Upper lobe of left lung (tissue), 6 donors: ENCODE data around the gene NADK2. TPM values are rescaled to one million over a fixed set of nuclear protein-coding genes. Genes with fewer than 3 reads are reported as not detected.

ENCODE experiments used
- ATAC-seq, 2 donors: fragments of 200-7000 bp; cut with Tn5 transposase; one replicate each; pipeline ENCODE4 v1.9.1; 2022; ENCODE audit warnings: mild to moderate bottlenecking in 2 of 2, moderate library complexity in 2 of 2; ENCODE audit not compliant: low FRiP score in 2 of 2
- DNase-seq, 2 donors: peaks; one replicate each; pipeline ENCODE4 v3.0.0-alpha.2; 2019 to 2020
- H3K27ac ChIP-seq, 4 donors: fragments of 200-600 bp; sonication (generic); one replicate each; pipeline ENCODE4 v1.5.1; 2016 to 2019
- H3K27me3 ChIP-seq, 4 donors: fragments of 200-600 bp; sonication (generic); one replicate each; pipeline ENCODE4 v1.5.1; 2017 to 2019
- H3K36me3 ChIP-seq, 4 donors: fragments of 200-600 bp; sonication (generic); one replicate each; pipeline ENCODE4 v1.5.1; 2016 to 2019
- H3K4me1 ChIP-seq, 4 donors: fragments of 200-600 bp; sonication (generic); one replicate each; pipeline ENCODE4 v1.5.1; 2018 to 2019
- H3K4me3 ChIP-seq, 4 donors: fragments of 200-600 bp; sonication (generic); one replicate each; pipeline ENCODE4 v1.5.1; 2017 to 2019; ENCODE audit warnings: mild to moderate bottlenecking in 2 of 4, moderate library complexity in 1 of 4
- H3K9me3 ChIP-seq, 4 donors: fragments of 200-600 bp; sonication (generic); one replicate each; pipeline ENCODE4 v1.5.1; 2018 to 2019
- CTCF ChIP-seq, 6 experiments: fragments of 450-650 bp in 4 of 6; fragments of 200-600 bp in 2 of 6; sonication (generic) in 2 of 6; IDR thresholded peaks; one replicate each; pipeline ENCODE4 v1.5.1; 2016 to 2019; ENCODE audit warnings: antibody characterized with exemption in 6 of 6
- EP300 ChIP-seq, 4 donors: sonication (generic); formaldehyde crosslinking; IDR thresholded peaks; one replicate each; pipeline ENCODE4 v1.5.1; 2017; ENCODE audit warnings: antibody characterized with exemption in 4 of 4, control low read depth in 2 of 4
- POLR2A ChIP-seq, 4 donors: fragments of 450-650 bp; IDR thresholded peaks; one replicate each; pipeline ENCODE4 v1.5.1; 2016 to 2017; ENCODE audit warnings: antibody characterized with exemption in 4 of 4, mild to moderate bottlenecking in 2 of 4
- POLR2AphosphoS5 ChIP-seq, 2 donors: sonication (generic); formaldehyde crosslinking; IDR thresholded peaks; one replicate each; pipeline ENCODE4 v1.5.1; 2017; ENCODE audit warnings: antibody characterized with exemption in 2 of 2
- WGBS, 2 donors: methylation state at CpG; one replicate each; pipeline ENCODE4 v1.1.5; 2017 to 2018; 5-methylcytosine and 5-hydroxymethylcytosine counted together
- total RNA-seq, 6 donors: library from RNA; depleted of rRNA in 4 of 6; stranded (reverse); fragments of >200 nt in 4 of 6; gene quantifications; one replicate each; pipeline versions ENCODE4 v1.1.0 to v1.2.1, GENCODE V29; 2016 to 2021
- donor health status: DM: no; HTN: no; CAD: no; lungs with moderate emphysema.
- donor health status: DM: no; HTN: yes; CAD: no; lungs with severe emphysema.

The NADK2 gene
- total RNA-seq, 6 donors from 2014 or later = 12.6 to 39.6 (median 19.9) TPM

- Histone ChIP-seq H3K27ac (no peak overlapping the region), H3K4me1 (peaks cover 0 to 3% (median 0%) of the 10 kb centered on the region in 4 donors), H3K36me3 (peaks cover 2 to 84% (median 28%) of the 10 kb centered on the region in 4 donors), H3K4me3 (no peak overlapping the region), H3K27me3 (no peaks in the 10 kb centered on the region), H3K9me3 (no peaks in the 10 kb centered on the region)
- no peak for TF ChIP-seq CTCF (IDR thresholded peaks at IDR 0.05)
- no peak for TF ChIP-seq POLR2AphosphoS5 (IDR thresholded peaks at IDR 0.05)
- TF ChIP-seq POLR2A (IDR thresholded peaks at IDR 0.05) = no peak
- no peak for TF ChIP-seq EP300 (IDR thresholded peaks at IDR 0.05)
- 94% methylated on average over 4 of the region's 4 CpGs for WGBS, 2 donors
- DNase-seq (no peak), ATAC-seq (no peak)
These were observed 80.4 kb downstream of the NADK2 start for GRCh38 chr5:36161361-36161760.

DNA sequence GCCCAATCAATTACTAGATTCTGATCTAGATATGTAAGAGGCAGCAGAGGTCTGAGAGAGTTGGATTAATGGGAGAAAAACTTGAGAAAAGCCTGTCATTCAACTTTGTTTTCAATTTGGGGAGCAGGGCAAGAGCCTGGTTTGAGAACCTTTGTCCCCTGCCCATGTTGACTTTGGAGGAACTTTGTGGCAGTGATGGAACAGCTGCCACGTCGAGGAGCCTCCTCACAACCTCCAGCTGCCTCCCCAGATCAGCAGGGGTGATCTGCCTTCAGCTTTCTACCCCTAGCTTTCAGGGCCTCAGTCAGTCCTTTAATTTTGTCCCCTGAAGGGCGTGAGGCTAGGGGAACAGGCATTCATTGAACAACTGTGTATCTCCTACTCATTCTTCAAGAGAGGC lies 81.1 kb downstream of the NADK2 start:
- Histone ChIP-seq H3K9me3 (no peaks in the 10 kb centered on the region), H3K36me3 (peaks cover 2 to 76% (median 28%) of the 10 kb centered on the region in 4 donors), H3K4me3 (no peak overlapping the region), H3K4me1 (peaks cover 0 to 10% (median 0%) of the 10 kb centered on the region in 4 donors), H3K27ac (no peak overlapping the region), H3K27me3 (no peaks in the 10 kb centered on the region)
- ATAC-seq (no peak), DNase-seq (no peak)
- WGBS, 2 donors = 89 to 90% methylated on average over 3 of the region's 3 CpGs
- no peak for TF ChIP-seq POLR2AphosphoS5 (IDR thresholded peaks at IDR 0.05)
- no peak for TF ChIP-seq POLR2A (IDR thresholded peaks at IDR 0.05)
- TF ChIP-seq EP300 (IDR thresholded peaks at IDR 0.05) = no peak
- no peak for TF ChIP-seq CTCF (IDR thresholded peaks at IDR 0.05)

- Histone ChIP-seq H3K4me1 (peaks cover 7 to 25% (median 8%) of the 10 kb centered on the region in 4 donors), H3K27me3 (no peaks in the 10 kb centered on the region), H3K4me3 (no peak overlapping the region), H3K36me3 (peaks cover 0 to 69% (median 19%) of the 10 kb centered on the region in 4 donors), H3K9me3 (no peaks in the 10 kb centered on the region), H3K27ac (no peak overlapping the region)
- TF ChIP-seq POLR2AphosphoS5 (IDR thresholded peaks at IDR 0.05) (no peak), CTCF (IDR thresholded peaks at IDR 0.05) (no peak), POLR2A (IDR thresholded peaks at IDR 0.05) (no peak), EP300 (IDR thresholded peaks at IDR 0.05) (no peak)
- ATAC-seq (no peak), DNase-seq (no peak)
- WGBS, 2 donors = 63 to 68% methylated on average over 2 of the region's 2 CpGs
These were observed 83.6 kb downstream of the NADK2 start for GRCh38 chr5:36158144-36158543.

DNA sequence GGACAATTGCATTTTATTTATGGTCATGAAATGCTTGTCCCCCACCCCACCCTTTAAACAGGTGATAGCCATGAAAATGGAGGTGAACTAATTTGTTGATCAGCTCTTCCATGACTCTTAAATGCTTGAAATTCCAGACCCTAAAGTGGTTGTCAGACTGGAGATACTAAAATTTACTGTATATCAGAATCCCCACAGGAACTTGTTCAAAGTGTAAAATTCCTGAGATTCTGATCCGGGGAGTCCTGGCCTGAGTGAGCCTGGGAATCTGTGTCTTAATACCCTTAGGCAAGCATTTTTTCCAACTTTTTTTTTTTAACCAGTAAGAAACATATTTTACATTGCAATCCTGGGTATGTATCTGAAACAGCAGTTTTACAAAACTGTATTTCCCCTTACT lies 85.1 kb downstream of the NADK2 start:
- no peaks in the 10 kb centered on the region for H3K9me3 ChIP-seq
- TF ChIP-seq POLR2AphosphoS5 (IDR thresholded peaks at IDR 0.05) = no peak

GRCh38 chr5:36156121-36156601 lies 85.6 kb downstream of the NADK2 start:
- Histone ChIP-seq H3K36me3 (peaks cover 0 to 49% (median 10%) of the 10 kb centered on the region in 4 donors), H3K9me3 (no peaks in the 10 kb centered on the region), H3K4me1 (peaks cover 15 to 35% (median 16%) of the 10 kb centered on the region in 4 donors), H3K27ac (peak overlapping the region in 1 of 4 donors; percentile 21), H3K4me3 (no peak overlapping the region), H3K27me3 (no peaks in the 10 kb centered on the region)
- ATAC-seq (no peak), DNase-seq (no peak)
- TF ChIP-seq EP300 (IDR thresholded peaks at IDR 0.05) = no peak
- TF ChIP-seq POLR2AphosphoS5 (IDR thresholded peaks at IDR 0.05) = no peak
- TF ChIP-seq CTCF (IDR thresholded peaks at IDR 0.05) = no peak
- no peak for TF ChIP-seq POLR2A (IDR thresholded peaks at IDR 0.05)
- 59 to 68% methylated on average over 4 of the region's 4 CpGs for WGBS, 2 donors

More for the DNA sequence above, 85.1 kb downstream of the NADK2 start:
- DNase-seq (no peak), ATAC-seq (no peak)
- Histone ChIP-seq H3K4me3 (no peak overlapping the region), H3K27ac (peak overlapping the region in 1 of 4 donors; percentile 21), H3K27me3 (no peaks in the 10 kb centered on the region), H3K4me1 (peaks cover 15 to 35% (median 16%) of the 10 kb centered on the region in 4 donors), H3K36me3 (peaks cover 0 to 54% (median 10%) of the 10 kb centered on the region in 4 donors)
- WGBS, 2 donors = 39 to 48% methylated on average over 1 of the region's 1 CpG
